ENCODE measurements around the gene ATP13A3. TPM values are rescaled to one million over a fixed set of nuclear protein-coding genes. Genes with fewer than 3 reads are reported as not detected.

Gene ATP13A3
- total and polyA plus RNA-seq, 12 donors: 17.6 to 111 (median 63.3) TPM

GRCh38 chr3:194460566-194460965 is 26.2 kb downstream of the ATP13A3 start:
- Histone ChIP-seq H3K27me3 (no peaks in the 10 kb centered on the region), H3K9me3 (replicated peaks in 1 of 3) (no peaks in the 10 kb centered on the region), H3K4me3 (no peak overlapping the region), H3K36me3 (replicated peaks in 1 of 2) (peaks cover 0 to 17% of the 10 kb centered on the region in 2 donors), H3K27ac (no peak overlapping the region), H3K4me1 (replicated peaks in 1 of 2) (no peaks in the 10 kb centered on the region)
- TF ChIP-seq POLR2A (IDR thresholded peaks at IDR 0.05) (no peak), CTCF (IDR thresholded peaks at IDR 0.05) (no peak)
- WGBS, 4 donors: 83 to 88% (median 86%) methylated on average over 5 of the region's 5 CpGs
- intact Hi-C loops (cut with DNase I): no loop called here
- no peak for DNase-seq

- TF ChIP-seq CTCF (IDR thresholded peaks at IDR 0.05) (no peak), POLR2A (IDR thresholded peaks at IDR 0.05) (no peak)
- DNase-seq: no peak
- Histone ChIP-seq H3K4me3 (no peak overlapping the region), H3K27me3 (no peaks in the 10 kb centered on the region), H3K4me1 (replicated peaks in 1 of 2) (no peaks in the 10 kb centered on the region), H3K9me3 (replicated peaks in 1 of 3) (peaks cover 0 to 6% (median 0%) of the 10 kb centered on the region in 3 donors), H3K27ac (no peak overlapping the region), H3K36me3 (replicated peaks in 1 of 2) (peaks cover 0 to 39% of the 10 kb centered on the region in 2 donors)
- WGBS, 4 donors: 95 to 98% (median 96%) methylated on average over 5 of the region's 5 CpGs
- intact Hi-C loops (cut with DNase I): no loop called here
Observed at GRCh38 chr3:194458131-194458530, 28.7 kb downstream of the ATP13A3 start.

- H3K9me3 ChIP-seq (replicated peaks in 1 of 3): peaks cover 0 to 6% (median 0%) of the 10 kb centered on the region in 3 donors
- peaks cover 0 to 59% of the 10 kb centered on the region in 2 donors for H3K36me3 ChIP-seq (replicated peaks in 1 of 2)
- no peak for DNase-seq
- 93 to 98% (median 97%) methylated on average over 1 of the region's 1 CpG for WGBS, 4 donors
- H3K4me3 ChIP-seq: no peak overlapping the region
- intact Hi-C loops (cut with DNase I): no loop called here
- no peaks in the 10 kb centered on the region for H3K4me1 ChIP-seq (replicated peaks in 1 of 2)
- no peak for TF ChIP-seq POLR2A (IDR thresholded peaks at IDR 0.05)
- no peak for TF ChIP-seq CTCF (IDR thresholded peaks at IDR 0.05)
- H3K27ac ChIP-seq: no peak overlapping the region
- H3K27me3 ChIP-seq: no peaks in the 10 kb centered on the region
Observed at GRCh38 chr3:194455481-194455880, 31.3 kb downstream of the ATP13A3 start.

- Histone ChIP-seq H3K27me3 (no peaks in the 10 kb centered on the region), H3K4me3 (no peak overlapping the region), H3K36me3 (replicated peaks in 1 of 2) (peaks cover 0 to 86% of the 10 kb centered on the region in 2 donors), H3K9me3 (replicated peaks in 1 of 3) (peaks cover 0 to 4% (median 0%) of the 10 kb centered on the region in 3 donors), H3K27ac (no peak overlapping the region), H3K4me1 (replicated peaks in 1 of 2) (no peaks in the 10 kb centered on the region)
- WGBS, 4 donors: 90 to 93% (median 92%) methylated on average over 5 of the region's 5 CpGs
- TF ChIP-seq CTCF (IDR thresholded peaks at IDR 0.05) (no peak), POLR2A (IDR thresholded peaks at IDR 0.05) (no peak)
- DNase-seq: no peak
- intact Hi-C loops (cut with DNase I): no loop called here
Observed at GRCh38 chr3:194450341-194450740, 36.5 kb downstream of the ATP13A3 start.
